HG03457 (cell line): Measurements from ENCODE around the gene RNF7.
"Not testable (repeated sequence)": the region's sequence is repeated elsewhere in the genome, so short reads cannot be mapped to it uniquely, and the experiment has no call there.

ENCODE experiments used
- ATAC-seq: cut with Tn5 transposase; IDR thresholded peaks from one replicate; pipeline ENCODE4 v1.9.1; 2021; ENCODE audit warnings: moderate number of reproducible peaks; ENCODE audit not compliant: unreplicated experiment

Gene RNF7

DNA sequence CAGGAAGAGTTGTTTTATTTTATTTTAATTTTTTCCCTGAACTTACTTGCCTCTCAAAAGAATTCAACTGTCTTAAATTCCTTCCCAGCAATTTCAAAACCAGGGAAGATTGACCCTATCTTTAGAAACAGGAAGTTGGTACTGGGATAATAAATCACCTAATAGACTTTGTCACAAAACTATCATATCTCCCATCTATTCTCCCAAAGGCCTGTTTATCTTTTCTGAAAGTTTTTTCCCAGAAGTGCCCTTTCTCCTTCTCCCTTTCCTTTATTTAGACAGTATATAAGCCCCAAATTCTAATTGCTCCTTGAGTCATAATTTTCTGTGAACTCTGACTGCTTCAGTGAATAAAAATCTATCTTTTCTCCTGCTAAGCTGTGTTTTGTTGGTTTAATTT lies 2.9 kb upstream of the RNF7 start:
- ATAC-seq = no peak

DNA sequence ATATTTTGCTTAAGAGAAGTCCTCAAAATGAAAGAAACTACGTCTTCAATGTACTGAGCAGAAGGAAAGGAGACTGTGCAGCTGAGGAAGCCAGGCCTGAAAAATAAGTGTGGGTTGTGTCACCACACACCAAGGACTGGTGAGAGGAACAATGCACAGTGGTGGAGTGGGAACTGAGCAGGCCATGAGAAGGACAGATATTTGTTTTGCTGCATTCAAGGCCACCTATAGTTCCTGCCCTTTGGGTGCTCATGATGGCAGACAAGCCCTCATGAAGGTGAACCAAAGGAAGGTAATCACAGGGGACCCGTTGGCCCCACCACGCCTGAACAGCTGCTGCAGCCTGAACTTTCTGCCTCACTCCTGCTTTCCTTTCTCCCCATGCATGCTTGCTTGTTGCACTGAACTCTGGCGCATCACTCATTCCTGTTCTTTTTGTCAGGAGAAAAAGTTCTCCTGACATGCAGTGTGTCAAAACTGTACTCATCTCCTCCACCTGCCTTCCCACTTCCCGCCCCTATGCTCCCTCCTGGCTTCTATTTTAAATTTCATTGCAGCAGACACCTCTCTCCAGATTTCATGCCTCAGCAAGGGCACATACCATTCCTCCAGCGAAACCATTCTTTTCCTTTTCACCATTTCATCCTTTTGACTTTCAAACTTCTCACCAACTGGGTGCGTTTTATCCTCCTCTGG lies 2.2 kb upstream of the RNF7 start:
- no peak for ATAC-seq

DNA sequence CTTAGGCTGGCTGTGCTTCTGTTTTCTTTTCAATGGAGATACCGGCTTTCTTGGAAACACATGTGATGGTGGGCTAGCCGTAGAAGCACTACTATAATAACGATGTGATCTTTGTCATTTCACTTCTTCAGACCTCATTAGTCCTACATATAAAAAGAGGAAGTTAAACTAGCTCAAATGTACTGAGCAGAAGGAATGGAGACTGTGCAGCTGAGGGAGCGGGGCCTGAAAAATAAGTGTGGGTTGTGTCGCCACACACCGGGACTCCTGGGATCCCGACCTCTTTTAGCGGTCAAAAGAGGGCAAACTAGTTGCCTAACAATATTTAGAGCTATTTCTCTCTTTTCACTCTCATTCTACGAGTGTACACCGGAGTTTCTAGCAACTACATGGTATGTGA lies 1.0 kb upstream of the RNF7 start:
- ATAC-seq = no peak

DNA sequence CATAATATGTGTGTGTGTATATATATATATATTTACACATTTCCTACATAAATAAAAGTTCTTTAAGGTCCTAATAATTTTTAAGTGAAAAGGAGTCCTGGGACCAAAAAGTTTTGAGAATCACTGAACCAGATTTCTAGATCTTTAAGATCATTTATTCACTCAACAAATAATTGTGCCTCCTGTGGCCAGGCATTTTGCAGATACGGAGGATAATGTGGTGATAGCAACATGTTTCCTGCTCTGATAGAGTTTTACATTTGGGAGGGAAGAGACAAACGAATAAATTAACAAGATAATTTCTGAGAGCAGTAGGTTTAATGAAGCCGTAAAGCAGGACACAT lies 448 bp upstream of the RNF7 start:
- ATAC-seq = no peak

DNA sequence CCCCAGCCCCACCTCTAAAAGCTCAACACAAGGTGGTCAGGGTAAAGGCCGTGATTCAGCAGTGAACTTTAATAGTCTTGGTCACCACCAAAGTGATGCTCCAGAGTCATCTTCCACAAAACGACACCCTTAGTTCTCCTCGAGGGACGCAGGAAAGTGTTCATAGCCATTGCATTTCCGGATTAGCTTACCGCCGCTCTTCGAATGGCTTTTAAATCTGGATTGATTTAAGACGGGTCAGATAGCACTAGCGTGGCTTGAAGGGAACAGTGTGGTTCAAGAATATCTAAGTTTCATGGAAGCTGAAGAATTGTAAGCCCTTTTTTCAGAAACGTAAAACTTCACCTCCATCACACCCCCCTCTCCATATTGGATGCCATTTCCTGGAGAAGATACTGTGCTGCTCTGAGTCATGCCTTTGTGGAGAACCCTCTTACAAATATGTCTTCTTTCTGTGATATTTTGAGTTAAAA lies 829 bp downstream of the RNF7 start:
- ATAC-seq = no peak

DNA sequence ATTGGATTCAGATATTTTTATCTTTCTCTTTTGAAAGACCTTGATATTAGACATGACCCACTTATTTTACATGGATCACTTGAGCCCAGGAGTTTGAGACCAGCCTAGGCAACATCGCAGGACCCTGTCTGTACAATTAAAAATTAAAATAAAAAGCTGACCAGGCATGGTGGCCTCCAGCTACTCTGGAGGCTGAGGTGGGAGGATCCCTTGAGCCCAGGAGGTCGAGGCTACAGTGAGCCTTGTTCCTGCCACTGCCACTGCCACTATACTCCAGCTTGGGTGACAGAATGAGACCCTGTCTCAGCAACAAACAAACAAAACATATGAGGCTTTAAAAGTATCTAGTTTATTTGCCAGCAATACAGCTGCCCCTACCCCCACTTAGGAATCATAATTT lies 1.6 kb downstream of the RNF7 start:
- no peak for ATAC-seq

DNA sequence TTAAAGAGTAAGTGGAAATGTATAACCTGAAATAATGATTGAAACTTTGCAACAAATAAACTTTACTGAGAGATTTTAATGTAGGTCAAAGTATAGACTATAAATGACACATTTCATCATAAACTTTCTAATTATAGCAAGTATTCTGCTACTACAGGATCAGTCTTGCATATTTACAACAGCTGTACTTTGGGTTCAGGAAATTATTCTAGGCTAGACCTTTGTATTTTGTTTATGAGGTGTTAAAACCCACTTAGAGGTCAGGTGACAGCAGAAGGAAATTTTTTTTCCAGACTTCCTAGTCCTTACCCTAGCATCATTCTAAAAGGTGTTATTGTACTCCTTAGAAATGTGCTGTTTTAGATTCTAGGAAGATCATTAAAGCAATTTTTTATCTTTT lies 2.3 kb downstream of the RNF7 start:
- no peak for ATAC-seq

DNA sequence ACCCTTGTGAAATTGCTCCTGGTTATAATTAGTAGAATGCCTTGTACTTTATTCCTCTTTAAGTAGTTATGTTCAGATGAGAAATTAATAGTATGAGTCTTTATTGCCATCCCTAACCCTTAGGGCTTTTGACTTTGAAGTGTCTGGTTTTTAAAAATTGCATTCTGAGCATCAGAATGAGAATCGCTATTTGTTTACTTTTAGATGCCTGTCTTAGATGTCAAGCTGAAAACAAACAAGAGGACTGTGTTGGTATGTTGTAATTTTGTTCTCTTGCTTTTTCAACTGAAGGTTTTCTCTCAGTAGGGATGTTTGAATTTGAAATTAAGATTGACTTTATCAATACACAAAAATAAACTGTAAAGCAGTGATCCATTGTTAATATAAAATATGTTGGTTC lies 5.2 kb downstream of the RNF7 start:
- no peak for ATAC-seq

DNA sequence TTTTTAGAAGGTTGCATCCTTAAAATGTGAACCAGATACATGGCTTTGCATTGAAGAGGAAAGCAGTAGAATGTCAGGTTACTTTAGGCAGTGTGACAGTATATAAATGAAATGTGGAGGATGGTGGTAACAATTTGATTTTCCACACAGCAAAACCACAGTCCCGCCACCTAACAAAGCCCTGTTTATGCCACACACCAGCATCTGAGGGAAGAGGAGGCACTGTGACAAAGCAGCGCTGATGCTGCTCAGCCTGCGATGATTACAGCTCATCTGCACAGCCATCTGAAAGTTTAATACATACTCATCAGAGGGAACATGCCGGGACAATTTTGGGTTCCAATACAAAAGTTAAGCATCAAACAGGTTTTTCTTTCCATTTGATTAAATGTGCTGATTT lies 8.9 kb downstream of the RNF7 start:
- no peak for ATAC-seq

DNA sequence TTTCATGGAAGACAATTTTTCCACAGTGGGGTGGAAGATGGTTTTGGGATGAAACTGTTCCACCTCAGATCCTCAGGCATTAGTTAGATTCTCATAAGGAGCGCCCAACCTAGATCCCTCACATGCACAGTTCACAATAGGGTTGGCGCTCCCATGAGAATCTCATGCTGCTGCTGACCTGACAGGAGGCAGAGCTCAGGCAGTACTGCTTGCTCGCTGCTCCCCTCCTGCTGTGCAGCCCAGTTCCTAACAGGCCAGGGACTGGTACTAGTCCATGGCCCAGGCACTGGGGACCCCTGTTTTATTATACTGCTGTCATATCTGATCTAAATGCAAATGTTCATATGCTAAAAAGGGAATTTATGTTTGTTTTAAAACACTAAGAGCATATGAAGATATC lies 15.3 kb downstream of the RNF7 start:
- no peak for ATAC-seq

DNA sequence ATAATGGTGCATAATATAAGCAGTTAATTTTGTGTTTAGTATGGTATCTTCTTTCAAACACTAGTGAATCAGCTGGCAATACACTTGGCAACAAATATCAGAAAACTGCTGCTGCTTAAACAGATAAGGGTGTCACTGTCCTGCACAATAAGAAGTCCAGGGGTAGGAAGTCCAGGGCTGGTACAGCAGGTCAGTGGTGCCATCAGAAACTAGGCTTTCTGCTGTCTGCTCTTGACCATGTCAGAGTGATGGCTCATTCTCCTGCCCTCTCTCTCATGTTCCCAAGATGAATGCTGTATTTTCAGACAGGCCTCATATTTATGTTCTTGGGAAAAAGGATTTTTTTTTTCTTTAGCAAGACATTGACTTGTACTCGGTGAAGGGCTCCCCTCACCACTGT lies 15.9 kb downstream of the RNF7 start:
- no peak for ATAC-seq

DNA sequence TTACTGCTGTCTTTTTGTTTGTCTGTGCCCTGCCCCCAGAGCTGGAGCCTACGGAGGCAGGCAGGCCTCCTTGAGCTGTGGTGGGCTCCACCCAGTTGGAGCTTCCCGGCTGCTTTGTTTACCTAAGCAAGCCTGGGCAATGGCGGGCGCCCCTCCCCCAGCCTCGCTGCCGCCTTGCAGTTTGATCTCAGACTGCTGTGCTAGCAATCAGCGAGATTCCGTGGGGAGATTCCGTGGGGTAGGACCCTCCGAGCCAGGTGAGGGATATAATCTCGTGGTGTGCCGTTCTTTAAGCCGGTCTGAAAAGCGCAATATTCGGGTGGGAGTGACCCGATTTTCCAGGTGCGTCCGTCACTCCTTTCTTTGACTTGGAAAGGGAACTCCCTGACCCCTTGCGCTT lies 24.5 kb downstream of the RNF7 start:
- not testable (repeated sequence) for ATAC-seq

DNA sequence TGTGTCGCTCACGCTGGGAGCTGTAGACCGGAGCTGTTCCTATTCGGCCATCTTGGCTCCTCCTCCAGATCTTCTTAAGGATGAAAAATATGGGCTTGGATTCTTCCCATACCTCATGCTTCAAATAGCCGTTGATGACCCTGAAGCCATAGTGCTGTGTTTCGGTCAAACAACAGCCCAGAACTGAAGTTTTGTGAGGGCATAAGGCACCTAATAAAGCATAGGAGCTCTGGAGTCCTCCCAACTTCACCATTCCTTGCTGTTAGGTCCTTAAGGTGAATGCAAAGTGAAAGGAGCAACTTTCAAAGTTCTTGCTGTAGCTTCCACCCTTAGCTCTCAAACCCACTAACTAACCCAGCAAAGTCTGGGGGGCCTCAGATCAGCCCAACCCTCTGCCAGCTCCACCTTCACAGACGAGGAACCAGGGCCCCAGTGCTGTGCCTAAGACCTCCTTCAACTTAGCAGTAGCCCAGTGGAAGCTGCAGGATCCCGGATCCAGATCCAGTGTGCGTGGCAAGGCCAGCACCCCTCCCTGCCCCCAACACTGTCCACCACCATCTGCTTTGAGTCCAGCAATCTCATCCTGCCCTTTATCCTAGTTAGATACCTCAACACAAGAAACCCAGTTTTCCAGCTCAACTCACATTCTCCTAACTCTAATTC lies 25.1 kb downstream of the RNF7 start, which contains the start of gene GRK7:
GRK7 (plus strand) TSS at position 321 of the 663 bp plus-strand sequence. CDS start 14,877 bp downstream, outside the sequence.
- no peak for ATAC-seq

DNA sequence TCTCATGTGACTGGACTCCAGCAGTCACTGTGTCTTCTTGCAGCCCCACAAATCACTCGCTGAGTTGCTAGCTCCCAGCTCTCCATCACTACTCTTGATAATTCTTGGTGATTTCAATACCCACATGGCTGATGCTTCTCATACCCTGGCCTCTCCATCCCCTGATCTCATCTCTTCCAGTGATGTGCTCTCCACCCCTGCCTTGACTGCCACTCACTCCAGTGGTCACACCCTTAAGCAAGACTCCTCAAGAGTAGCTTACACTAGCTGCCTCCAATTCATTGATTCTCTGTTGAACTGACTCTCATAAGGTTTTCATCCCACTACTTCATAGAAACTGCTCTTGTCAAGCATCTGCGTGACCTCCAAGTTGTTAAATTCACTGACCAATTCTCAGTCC lies 25.9 kb downstream of the RNF7 start:
- ATAC-seq = no peak

DNA sequence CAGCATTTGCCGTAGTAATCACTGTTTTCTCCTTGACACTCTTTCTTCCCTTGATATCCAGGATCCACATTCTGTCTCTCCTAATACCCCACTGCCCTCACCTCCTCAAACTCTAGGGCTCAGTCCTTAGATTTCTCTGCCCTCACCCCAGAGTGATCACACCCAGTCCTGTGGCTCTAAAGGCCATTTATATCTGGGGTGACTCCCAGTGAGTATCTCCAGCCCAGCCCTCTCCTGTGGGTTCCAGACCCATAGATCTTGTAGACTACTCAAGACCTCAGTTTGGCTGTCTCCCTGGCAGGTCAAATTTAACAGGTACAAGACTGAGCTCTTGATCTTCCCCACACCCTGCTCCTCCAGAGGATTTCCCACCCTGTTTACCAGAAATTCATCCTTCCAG lies 26.4 kb downstream of the RNF7 start:
- ATAC-seq = no peak

DNA sequence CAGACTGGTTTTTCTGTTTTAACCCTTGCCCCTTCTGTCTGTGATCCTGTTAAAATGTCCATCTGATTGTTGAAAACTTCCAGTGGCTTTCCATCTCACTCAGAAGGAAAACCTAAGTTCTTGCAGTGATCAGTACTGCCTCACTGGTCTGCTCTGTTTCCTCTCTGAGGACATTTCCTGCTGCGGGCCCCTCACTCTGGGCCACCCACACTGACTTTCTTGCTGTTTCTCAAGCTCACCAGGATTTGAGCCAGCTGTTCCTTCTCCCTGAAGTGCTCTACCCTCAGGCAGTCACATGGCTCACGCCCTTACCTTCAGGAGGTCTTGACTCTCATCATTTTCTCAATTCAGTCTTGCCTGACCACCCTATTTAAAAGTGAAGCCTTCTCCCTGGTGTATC lies 26.9 kb downstream of the RNF7 start:
- ATAC-seq = no peak

DNA sequence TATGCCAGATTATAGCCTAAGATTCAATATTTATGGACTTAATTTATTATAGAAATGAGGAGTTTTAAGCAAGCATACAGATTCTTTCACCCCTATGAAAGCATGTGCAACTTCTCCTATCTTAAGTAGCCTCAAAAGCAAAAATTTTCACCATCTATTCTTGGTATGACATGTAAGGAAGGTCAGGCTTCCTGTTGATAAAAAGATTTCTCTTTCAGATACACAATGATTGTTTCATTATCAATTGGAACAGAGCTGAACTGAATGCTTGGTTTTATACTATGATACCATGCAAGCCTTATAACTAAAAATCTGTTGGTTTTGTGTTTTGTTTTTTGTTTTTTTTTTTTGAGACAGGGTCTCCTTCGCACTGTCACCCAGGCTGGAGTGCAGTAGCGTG lies 29.0 kb downstream of the RNF7 start:
- no peak for ATAC-seq

DNA sequence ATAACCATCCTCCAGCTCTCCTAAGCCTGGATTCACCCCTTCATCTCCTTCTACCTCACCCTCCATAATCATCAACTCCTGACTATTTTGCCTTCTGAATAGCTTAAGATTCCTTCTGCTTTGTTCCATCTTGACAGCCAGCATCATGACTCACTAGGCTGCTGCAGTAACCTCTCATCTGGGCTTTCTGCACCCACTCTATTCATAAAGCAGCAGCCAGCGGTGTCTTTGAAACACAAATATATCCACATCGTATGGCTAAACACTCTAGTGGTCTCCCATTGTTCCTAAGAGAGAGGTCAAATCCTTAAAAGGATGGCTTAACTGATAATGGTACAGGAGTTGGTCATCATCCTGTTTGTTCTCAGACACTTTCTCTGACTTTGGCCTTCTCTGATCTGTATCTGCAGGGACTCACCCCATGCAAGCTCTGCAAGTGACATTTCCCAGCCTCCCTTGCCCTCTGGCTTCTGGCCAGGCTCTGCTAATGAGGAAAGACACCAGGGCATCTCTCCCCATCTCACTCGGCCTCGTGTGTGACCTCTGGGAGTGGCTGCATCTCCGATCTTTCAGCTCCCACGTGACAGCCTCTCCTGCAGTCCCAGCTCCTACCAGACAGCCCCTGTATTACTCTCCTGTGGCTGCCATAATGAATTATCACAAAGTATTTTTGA lies 31.3 kb downstream of the RNF7 start:
- ATAC-seq = no peak

DNA sequence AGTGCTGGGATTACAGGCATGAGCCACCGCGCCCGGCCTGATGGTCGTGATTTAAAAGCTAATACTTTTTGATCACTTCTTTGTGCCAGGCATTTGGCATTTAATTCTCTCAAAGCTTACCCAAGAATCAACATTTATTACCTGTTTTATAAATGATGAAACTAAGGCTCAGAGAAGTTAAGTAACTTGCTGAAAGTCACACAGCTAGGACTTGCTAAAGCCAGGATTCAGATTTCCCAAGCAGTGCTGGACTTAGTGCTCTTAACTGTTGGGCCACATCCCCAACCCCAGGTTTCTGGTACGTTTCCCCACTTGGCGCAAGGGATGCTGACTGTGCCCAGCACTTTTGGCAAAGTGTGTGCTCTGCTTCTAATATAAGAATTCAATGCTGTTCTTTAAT lies 35.6 kb downstream of the RNF7 start:
- no peak for ATAC-seq

DNA sequence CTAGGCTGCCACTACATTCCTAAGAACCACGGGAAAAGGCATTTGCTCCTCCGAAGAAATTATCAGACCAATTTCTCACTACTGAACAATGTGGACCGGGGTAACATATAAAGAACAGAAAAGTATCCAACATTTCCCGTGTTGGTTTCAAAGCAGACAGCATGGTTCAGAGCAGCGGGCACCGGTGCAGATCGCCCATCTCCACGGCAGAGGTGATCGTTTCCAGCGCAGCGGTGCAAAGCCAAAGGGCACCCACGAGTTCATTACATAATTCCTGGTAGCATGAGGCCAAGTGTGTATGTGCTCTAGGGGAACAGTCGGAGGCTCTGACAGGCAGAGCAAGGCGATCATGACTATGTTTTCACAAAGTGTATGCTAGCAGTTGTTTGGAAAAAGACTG lies 38.3 kb downstream of the RNF7 start:
- no peak for ATAC-seq

DNA sequence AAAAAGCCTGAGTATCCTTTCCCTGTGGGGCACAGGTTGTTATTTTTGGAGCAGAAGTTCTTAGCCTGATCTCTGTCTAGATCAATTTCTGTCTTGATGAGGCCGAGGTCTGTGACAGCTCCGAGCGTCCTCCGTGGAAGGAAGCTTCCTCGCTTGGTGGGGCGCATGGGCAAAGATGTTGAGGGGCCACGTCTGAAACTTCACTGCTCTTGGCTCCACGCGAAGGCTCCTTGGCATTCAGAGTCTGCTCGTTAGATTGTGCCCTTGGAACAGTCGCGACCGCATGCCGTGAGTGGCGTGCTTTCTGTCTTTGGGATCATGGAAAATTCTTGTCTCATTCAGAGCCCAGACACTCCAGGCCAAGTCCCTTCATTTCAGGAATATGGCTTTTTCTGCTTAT lies 38.8 kb downstream of the RNF7 start:
- ATAC-seq = no peak
